Fibroblast of villous mesenchyme (primary cell): ENCODE results near the gene OR51B4. TPM values are rescaled to one million over a fixed set of nuclear protein-coding genes. Genes with fewer than 3 reads are reported as not detected.

ENCODE experiments used
- DNase-seq: peaks from one replicate; pipeline ENCODE4 v3.0.0-alpha.2; 2010; ENCODE audit warnings: low read depth
- H3K4me3 ChIP-seq: 2 replicates; pipeline ENCODE4 v1.5.1; 2011; ENCODE audit warnings: low read depth, mild to moderate bottlenecking, low read length
- total RNA-seq: library from RNA; depleted of rRNA; stranded (reverse); fragments of >200 nt; gene quantifications from 2 replicates; pipeline ENCODE4 v1.2.3, GENCODE V29; 2012
- TF ChIP-seq, protein P1 (sequence below): IDR thresholded peaks from 2 replicates; pipeline ENCODE4 v1.5.1; 2012; ENCODE audit warnings: low read depth, mild to moderate bottlenecking, low read length; ENCODE audit not compliant: insufficient read depth

Gene OR51B4
- total RNA-seq, 1 donor = 0.43 TPM

DNA sequence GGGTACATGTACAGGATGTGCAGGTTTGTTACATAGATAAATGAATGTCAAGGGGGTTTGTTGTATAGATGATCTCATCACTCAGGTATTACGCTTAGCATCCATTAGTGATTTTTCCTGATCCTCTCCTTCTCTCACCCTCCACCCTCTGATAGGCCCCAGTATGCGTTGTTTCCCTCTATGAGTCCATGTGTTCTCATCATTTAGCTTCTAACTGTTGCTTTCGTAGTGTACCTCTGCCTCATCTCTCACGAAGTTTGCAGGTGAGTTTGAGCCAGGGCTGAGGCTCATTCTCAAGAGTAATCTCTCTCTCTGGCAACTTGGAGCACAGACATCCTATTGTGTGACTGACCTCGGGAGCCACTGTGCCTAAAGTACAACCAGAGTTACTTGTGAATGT, 27.4 kb downstream of the OR51B4 start:
- TF ChIP-seq, protein P1, sequence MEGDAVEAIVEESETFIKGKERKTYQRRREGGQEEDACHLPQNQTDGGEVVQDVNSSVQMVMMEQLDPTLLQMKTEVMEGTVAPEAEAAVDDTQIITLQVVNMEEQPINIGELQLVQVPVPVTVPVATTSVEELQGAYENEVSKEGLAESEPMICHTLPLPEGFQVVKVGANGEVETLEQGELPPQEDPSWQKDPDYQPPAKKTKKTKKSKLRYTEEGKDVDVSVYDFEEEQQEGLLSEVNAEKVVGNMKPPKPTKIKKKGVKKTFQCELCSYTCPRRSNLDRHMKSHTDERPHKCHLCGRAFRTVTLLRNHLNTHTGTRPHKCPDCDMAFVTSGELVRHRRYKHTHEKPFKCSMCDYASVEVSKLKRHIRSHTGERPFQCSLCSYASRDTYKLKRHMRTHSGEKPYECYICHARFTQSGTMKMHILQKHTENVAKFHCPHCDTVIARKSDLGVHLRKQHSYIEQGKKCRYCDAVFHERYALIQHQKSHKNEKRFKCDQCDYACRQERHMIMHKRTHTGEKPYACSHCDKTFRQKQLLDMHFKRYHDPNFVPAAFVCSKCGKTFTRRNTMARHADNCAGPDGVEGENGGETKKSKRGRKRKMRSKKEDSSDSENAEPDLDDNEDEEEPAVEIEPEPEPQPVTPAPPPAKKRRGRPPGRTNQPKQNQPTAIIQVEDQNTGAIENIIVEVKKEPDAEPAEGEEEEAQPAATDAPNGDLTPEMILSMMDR = no peak
- no peak overlapping the region for H3K4me3 ChIP-seq
- DNase-seq = no peak

DNA sequence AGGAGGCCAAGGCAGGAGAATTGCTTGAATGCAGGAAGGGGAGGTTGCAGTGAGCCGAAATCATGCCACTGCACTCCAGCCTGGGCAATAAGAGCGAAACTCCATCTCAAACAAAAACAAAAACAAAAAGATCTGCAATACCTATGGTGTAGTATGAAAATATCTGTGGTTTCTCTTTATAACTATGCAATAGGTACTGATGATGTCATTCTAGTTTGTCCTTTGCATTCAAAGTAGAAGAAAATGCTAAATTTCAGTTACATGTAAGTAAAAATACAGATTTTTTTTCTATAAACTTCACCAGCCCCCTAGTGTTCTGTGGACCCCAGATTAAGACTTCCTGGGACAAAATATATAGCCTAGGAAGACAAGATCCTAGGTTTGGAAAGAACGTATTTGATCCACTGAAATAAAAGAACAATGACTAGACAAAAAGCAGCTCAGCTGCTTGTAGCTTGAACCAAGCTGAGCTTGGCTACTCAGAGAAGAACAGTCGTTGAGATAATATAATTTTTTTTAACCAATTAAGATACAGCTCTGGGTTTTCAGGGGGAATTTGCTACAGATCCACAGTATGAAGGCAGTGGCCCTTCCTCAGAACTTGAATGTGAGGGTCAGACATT, 29.2 kb downstream of the OR51B4 start:
- DNase-seq = no peak
- TF ChIP-seq, protein P1 = no peak
- H3K4me3 ChIP-seq = no peak overlapping the region

DNA sequence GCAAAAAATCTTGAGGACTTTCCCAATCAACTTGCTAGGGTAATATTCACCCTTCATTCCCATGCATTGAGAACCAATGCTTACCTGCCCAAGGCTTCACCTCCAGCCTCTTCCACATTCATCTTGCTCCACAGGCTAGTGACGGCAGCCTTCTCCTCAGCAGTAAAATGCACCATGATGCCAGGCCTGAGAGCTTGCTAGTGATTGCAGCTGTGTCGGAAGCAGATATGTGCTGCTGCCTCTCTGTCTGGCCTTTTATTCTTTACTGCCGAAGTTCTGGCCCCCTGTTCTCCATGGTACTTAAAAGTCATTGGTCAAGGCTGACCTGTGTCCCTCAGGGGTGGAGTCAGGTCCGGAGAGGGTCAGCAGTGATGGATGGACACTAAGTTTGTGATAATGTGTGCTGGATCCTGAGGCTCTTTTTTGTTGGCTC, 32.0 kb downstream of the OR51B4 start, which contains the start of gene HBE1:
Gene HBE1 (minus strand): TSS at position 231 of the 433 bp plus-strand sequence. CDS start 55 bp downstream, at position 176.
- no peak for DNase-seq
- TF ChIP-seq, protein P1 = no peak
- no peak within 1 kb of the TSS for H3K4me3 ChIP-seq

DNA sequence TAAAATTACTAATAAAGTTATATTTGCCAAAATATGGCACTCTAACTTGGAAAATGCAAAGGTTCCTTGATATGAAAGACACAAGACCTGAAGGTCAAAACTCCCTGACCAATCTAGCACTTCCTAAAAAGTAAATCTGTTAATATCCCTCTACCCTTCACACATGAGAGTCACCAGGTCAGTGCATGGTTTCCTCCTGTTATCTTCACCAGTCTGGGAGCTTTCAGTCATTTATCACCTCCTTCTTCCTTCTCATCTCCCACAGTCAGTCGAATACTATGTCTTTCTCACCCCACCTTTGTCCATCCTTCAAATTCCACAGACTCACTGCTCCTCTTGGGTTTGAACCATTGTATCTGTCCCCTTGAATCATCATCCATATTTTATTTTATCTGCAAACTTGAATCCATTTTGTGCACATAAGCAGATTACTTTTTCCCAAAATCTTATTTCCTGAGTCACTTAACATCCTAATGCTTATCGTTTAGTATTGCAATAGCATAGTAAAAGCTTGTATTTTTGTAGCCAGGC, 34.6 kb downstream of the OR51B4 start:
- no peak for DNase-seq
- TF ChIP-seq, protein P1 = no peak

DNA sequence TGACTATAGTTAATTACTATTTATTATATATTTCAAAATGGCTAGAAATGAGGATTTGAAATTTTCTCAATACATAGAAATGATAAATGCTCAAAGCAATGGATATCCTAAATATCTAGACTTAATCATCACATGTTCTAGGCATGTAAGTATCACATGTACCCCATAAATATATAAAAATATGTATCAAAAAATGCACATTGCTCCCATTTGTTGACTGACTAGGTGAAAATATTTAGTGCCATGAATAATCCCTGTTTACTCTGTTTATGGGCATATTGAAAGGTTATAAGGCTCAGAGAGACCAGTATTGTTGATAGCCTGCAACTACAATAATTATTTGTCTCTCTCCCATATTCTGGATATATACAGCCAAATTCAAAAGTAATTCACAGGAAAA, 35.1 kb downstream of the OR51B4 start:
- TF ChIP-seq, protein P1 = no peak
- no peak for DNase-seq
- H3K4me3 ChIP-seq = no peak overlapping the region

More for the DNA sequence above, 34.6 kb downstream of the OR51B4 start:
- H3K4me3 ChIP-seq = no peak overlapping the region

DNA sequence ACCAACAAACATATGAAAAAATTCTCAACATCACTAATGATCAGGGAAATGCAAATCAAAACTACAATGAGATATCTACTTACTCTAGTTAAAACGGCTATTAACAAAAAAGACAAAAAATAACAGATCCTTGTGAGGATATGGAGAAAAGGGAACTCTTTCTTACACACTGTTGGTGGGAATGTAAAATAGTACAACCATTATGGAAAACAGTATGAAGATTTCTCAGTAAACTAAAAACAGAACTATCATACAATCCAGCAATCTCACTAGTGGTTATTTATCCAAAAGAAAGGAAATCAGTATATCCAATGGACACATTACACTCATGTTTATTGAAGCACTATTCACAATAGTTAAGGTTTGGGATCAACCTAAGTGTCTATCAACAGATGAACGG, 35.9 kb downstream of the OR51B4 start:
- TF ChIP-seq, protein P1 = no peak
- DNase-seq = no peak

More for the DNA sequence above, 35.9 kb downstream of the OR51B4 start:
- H3K4me3 ChIP-seq = no peak overlapping the region
